Measurements from ENCODE around the gene SPATA31D4.
"Not testable (repeated sequence)": the region's sequence is repeated elsewhere in the genome, so short reads cannot be mapped to it uniquely, and the experiment has no call there.

DNA sequence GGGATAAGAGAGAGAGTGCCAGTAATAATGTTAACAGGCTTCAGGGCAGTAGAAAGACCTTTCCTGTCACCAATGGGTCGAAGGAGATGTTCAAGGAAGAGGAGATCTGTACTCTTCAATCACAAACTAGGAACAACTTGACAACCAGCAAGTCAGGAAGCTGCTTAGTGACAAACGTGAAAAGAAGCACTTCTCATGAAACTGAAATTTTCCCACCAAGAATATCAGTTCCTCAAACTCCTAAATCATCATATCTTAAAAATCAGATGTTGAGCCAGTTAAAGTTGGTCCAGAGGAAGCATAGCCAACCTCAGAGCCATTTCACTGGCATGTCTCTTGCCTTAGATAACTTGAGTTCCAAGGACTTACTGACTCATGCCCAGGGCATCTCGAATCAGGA, 20.4 kb downstream of the SPATA31D4 start:
- TF ChIP-seq, protein P1, sequence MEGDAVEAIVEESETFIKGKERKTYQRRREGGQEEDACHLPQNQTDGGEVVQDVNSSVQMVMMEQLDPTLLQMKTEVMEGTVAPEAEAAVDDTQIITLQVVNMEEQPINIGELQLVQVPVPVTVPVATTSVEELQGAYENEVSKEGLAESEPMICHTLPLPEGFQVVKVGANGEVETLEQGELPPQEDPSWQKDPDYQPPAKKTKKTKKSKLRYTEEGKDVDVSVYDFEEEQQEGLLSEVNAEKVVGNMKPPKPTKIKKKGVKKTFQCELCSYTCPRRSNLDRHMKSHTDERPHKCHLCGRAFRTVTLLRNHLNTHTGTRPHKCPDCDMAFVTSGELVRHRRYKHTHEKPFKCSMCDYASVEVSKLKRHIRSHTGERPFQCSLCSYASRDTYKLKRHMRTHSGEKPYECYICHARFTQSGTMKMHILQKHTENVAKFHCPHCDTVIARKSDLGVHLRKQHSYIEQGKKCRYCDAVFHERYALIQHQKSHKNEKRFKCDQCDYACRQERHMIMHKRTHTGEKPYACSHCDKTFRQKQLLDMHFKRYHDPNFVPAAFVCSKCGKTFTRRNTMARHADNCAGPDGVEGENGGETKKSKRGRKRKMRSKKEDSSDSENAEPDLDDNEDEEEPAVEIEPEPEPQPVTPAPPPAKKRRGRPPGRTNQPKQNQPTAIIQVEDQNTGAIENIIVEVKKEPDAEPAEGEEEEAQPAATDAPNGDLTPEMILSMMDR (IDR thresholded peaks at IDR 0.05), result not testable (repeated sequence)
- TF ChIP-seq POLR2A (IDR thresholded peaks at IDR 0.05), result not testable (repeated sequence)
